HEK293 (cell line): ENCODE data around the gene MCIDAS.

Experiments
- CTCF ChIA-PET: fragments of 350-600 bp; formaldehyde crosslinking; extraction: SDS; loops from one replicate; lab custom pipeline; 2021; ENCODE audit warnings: antibody characterized with exemption; lab: Yijun Ruan, JAX
- POLR2A ChIA-PET: fragments of 300-600 bp; formaldehyde crosslinking; extraction: SDS; loops from one replicate; lab custom pipeline; 2020; ENCODE audit warnings: antibody characterized with exemption, inconsistent platforms; lab: Yijun Ruan, JAX
- H3K27ac ChIP-seq: fragments of 200-500 bp; sonication (Bioruptor generic); 2 replicates; pipeline ENCODE4 v1.5.1; 2014; ENCODE audit warnings: low read depth, low read length, control low read depth, inconsistent platforms; ENCODE audit errors: extremely low read depth
- H3K36me3 ChIP-seq, 2 experiments: fragments of 200-500 bp in 1 of 2; sonication (Bioruptor generic) in 1 of 2; 1 replicate in 1 of 2; 2 replicates in 1 of 2; pipeline ENCODE4 v1.5.1; 2014 to 2017; ENCODE audit warnings: inconsistent platforms in 2 of 2, low read length in 2 of 2; ENCODE audit not compliant: control insufficient read depth in 2 of 2, insufficient read depth in 1 of 2
- H3K4me1 ChIP-seq: fragments of 200-500 bp; sonication (Bioruptor generic); 2 replicates; pipeline ENCODE4 v1.5.1; 2014; ENCODE audit warnings: mild to moderate bottlenecking, low read length, inconsistent platforms; ENCODE audit not compliant: control insufficient read depth, insufficient read depth
- H3K4me3 ChIP-seq: 2 replicates; pipeline ENCODE4 v1.5.1; 2011; ENCODE audit warnings: low read depth, mild to moderate bottlenecking, control low read depth, low read length, moderate library complexity
- H3K9me3 ChIP-seq: fragments of 200-500 bp; sonication (Bioruptor generic); 2 replicates; pipeline ENCODE4 v1.5.1; 2014; ENCODE audit warnings: low read depth, low read length, inconsistent platforms; ENCODE audit not compliant: control insufficient read depth, insufficient read depth
- GFI1B ChIP-seq: fragments of 450-650 bp; formaldehyde crosslinking; IDR thresholded peaks from 2 replicates; pipeline ENCODE4 v1.5.1; 2016; ENCODE audit warnings: missing biosample characterization, missing genetic modification characterization
- GLIS2 ChIP-seq: fragments of 450-650 bp; formaldehyde crosslinking; IDR thresholded peaks from 2 replicates; pipeline ENCODE4 v1.5.1; 2016; ENCODE audit warnings: missing biosample characterization, missing genetic modification characterization
- KLF16 ChIP-seq: fragments of 450-650 bp; formaldehyde crosslinking; IDR thresholded peaks from 2 replicates; pipeline ENCODE4 v1.5.1; 2017; ENCODE audit warnings: missing biosample characterization, missing genetic modification characterization
- KLF8 ChIP-seq: fragments of 450-650 bp; formaldehyde crosslinking; IDR thresholded peaks from 2 replicates; pipeline ENCODE4 v1.5.1; 2016; ENCODE audit warnings: missing biosample characterization, missing genetic modification characterization
- MYNN ChIP-seq: fragments of 450-650 bp; formaldehyde crosslinking; IDR thresholded peaks from 2 replicates; pipeline ENCODE4 v1.5.1; 2016; ENCODE audit warnings: missing biosample characterization, missing genetic modification characterization, borderline replicate concordance
- MZF1 ChIP-seq: fragments of 450-650 bp; formaldehyde crosslinking; IDR thresholded peaks from 2 replicates; pipeline ENCODE4 v1.5.1; 2017; ENCODE audit warnings: missing biosample characterization, missing genetic modification characterization, borderline replicate concordance
- OVOL3 ChIP-seq: fragments of 450-650 bp; formaldehyde crosslinking; IDR thresholded peaks from 2 replicates; pipeline ENCODE4 v1.5.1; 2016; ENCODE audit warnings: missing biosample characterization, missing genetic modification characterization
- PRDM10 ChIP-seq: fragments of 450-650 bp; formaldehyde crosslinking; IDR thresholded peaks from 2 replicates; pipeline ENCODE4 v1.5.1; 2016; ENCODE audit warnings: missing biosample characterization, missing genetic modification characterization
- SALL2 ChIP-seq: fragments of 450-650 bp; formaldehyde crosslinking; IDR thresholded peaks from 2 replicates; pipeline ENCODE4 v1.5.0; 2017; ENCODE audit warnings: missing biosample characterization, mild to moderate bottlenecking, missing genetic modification characterization, borderline replicate concordance
- SCRT2 ChIP-seq: fragments of 450-650 bp; formaldehyde crosslinking; IDR thresholded peaks from 2 replicates; pipeline ENCODE4 v1.5.1; 2016; ENCODE audit warnings: missing biosample characterization, missing genetic modification characterization
- SP7 ChIP-seq: fragments of 450-650 bp; formaldehyde crosslinking; IDR thresholded peaks from 2 replicates; pipeline ENCODE4 v1.5.1; 2016; ENCODE audit warnings: missing biosample characterization, missing genetic modification characterization
- YY1 ChIP-seq: fragments of 450-650 bp; formaldehyde crosslinking; IDR thresholded peaks from 2 replicates; pipeline ENCODE4 v1.5.1; 2018; ENCODE audit warnings: missing biosample characterization, missing genetic modification characterization
- ZBTB20 ChIP-seq: fragments of 450-650 bp; formaldehyde crosslinking; IDR thresholded peaks from 2 replicates; pipeline ENCODE4 v1.5.1; 2016; ENCODE audit warnings: missing biosample characterization, missing genetic modification characterization
- ZBTB8A ChIP-seq: fragments of 450-650 bp; formaldehyde crosslinking; IDR thresholded peaks from 2 replicates; pipeline ENCODE4 v1.5.1; 2016; ENCODE audit warnings: missing biosample characterization, missing genetic modification characterization
- ZIC2 ChIP-seq: fragments of 450-650 bp; formaldehyde crosslinking; IDR thresholded peaks from 2 replicates; pipeline ENCODE4 v1.5.1; 2016; ENCODE audit warnings: missing biosample characterization, missing genetic modification characterization
- ZNF23 ChIP-seq: fragments of 450-650 bp; formaldehyde crosslinking; IDR thresholded peaks from 2 replicates; pipeline ENCODE4 v1.5.1; 2016; ENCODE audit warnings: missing biosample characterization, missing genetic modification characterization, borderline replicate concordance
- ZNF248 ChIP-seq: fragments of 450-650 bp; formaldehyde crosslinking; IDR thresholded peaks from 2 replicates; pipeline ENCODE4 v1.5.1; 2017; ENCODE audit warnings: missing biosample characterization, missing genetic modification characterization
- ZNF354C ChIP-seq: fragments of 450-650 bp; formaldehyde crosslinking; IDR thresholded peaks from 2 replicates; pipeline ENCODE4 v1.5.1; 2016; ENCODE audit warnings: missing biosample characterization, missing genetic modification characterization, low read depth, borderline replicate concordance
- ZNF394 ChIP-seq: fragments of 450-650 bp; formaldehyde crosslinking; IDR thresholded peaks from 2 replicates; pipeline ENCODE4 v1.5.1; 2016; ENCODE audit warnings: missing biosample characterization, missing genetic modification characterization, mild to moderate bottlenecking, moderate library complexity, borderline replicate concordance
- ZNF404 ChIP-seq: fragments of 450-650 bp; formaldehyde crosslinking; IDR thresholded peaks from 2 replicates; pipeline ENCODE4 v1.5.1; 2017; ENCODE audit warnings: missing biosample characterization, missing genetic modification characterization
- ZNF513 ChIP-seq: fragments of 450-650 bp; IDR thresholded peaks from 2 replicates; pipeline ENCODE4 v1.5.1; 2018; ENCODE audit warnings: missing biosample characterization, missing genetic modification characterization
- ZNF561 ChIP-seq: fragments of 450-650 bp; IDR thresholded peaks from 2 replicates; pipeline ENCODE4 v1.5.1; 2018; ENCODE audit warnings: missing biosample characterization, missing genetic modification characterization, borderline replicate concordance
- ZNF585B ChIP-seq: fragments of 450-650 bp; formaldehyde crosslinking; IDR thresholded peaks from 2 replicates; pipeline ENCODE4 v1.5.1; 2016; ENCODE audit warnings: missing biosample characterization, missing genetic modification characterization
- ZNF624 ChIP-seq: fragments of 450-650 bp; formaldehyde crosslinking; IDR thresholded peaks from 2 replicates; pipeline ENCODE4 v1.5.1; 2017; ENCODE audit warnings: missing biosample characterization, missing genetic modification characterization
- ZNF664 ChIP-seq: fragments of 450-650 bp; formaldehyde crosslinking; IDR thresholded peaks from 2 replicates; pipeline ENCODE4 v1.5.1; 2016; ENCODE audit warnings: missing biosample characterization, missing genetic modification characterization
- ZNF670 ChIP-seq: fragments of 450-650 bp; formaldehyde crosslinking; IDR thresholded peaks from 2 replicates; pipeline ENCODE4 v1.5.1; 2016; ENCODE audit warnings: missing biosample characterization, missing genetic modification characterization, low read depth
- ZNF692 ChIP-seq: fragments of 450-650 bp; formaldehyde crosslinking; IDR thresholded peaks from 2 replicates; pipeline ENCODE4 v1.5.1; 2016; ENCODE audit warnings: missing biosample characterization, missing genetic modification characterization
- ZNF768 ChIP-seq: fragments of 450-650 bp; formaldehyde crosslinking; IDR thresholded peaks from 2 replicates; pipeline ENCODE4 v1.5.1; 2018; ENCODE audit warnings: missing biosample characterization, mild to moderate bottlenecking, missing genetic modification characterization
- ZXDB ChIP-seq: fragments of 450-650 bp; formaldehyde crosslinking; IDR thresholded peaks from 2 replicates; pipeline ENCODE4 v1.5.1; 2016; ENCODE audit warnings: missing biosample characterization, missing genetic modification characterization
- TF ChIP-seq, protein P1 (sequence below): fragments of 450-650 bp; formaldehyde crosslinking; IDR thresholded peaks from 2 replicates; pipeline ENCODE4 v1.5.1; 2017; ENCODE audit warnings: missing biosample characterization, missing genetic modification characterization

Gene MCIDAS

GRCh38 chr5:55177078-55177477, 50.0 kb downstream of the MCIDAS start (continued):
- TF ChIP-seq ZNF585B (tag by site-specific recombination) (no peak), ZNF624 (no peak)

DNA sequence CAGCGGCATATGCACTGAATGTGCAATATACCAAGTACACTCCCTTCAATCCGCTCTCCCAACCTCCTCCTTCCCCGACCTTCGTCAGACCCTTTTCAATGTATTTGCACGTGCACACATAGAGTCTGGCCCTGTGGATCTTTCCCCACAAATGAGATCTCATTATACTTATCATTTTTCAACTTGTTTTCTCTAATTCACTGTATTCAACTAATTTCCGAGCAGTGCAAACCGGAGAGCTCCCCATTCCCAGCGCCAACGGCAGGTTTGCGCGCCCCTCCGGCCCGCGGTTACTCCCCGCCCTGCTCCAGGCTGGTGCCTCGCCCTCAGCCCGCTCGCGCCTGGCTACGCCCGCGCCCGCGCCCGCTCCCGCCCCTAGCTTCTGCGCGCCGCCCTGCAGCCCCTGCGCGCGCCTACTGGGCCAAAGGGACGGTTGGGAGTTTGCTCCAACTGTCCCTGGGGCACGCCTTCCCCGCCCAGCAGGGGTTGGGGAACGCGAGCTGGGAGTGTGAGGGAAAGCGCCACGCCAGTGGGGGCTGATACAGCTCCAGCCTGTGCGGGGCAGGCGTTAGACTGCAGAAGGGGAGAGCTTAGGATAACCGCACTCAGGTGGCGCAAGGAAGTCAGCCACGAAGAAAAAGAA, 50.8 kb downstream of the MCIDAS start:
- ChIA-PET CTCF (interaction anchor here (0.6 to 2.8 kb wide), 13 partner anchors 11 to 663 kb away, joined by 3 to 29 read pairs (median 3); partner anchors contain the start of gene GPX8), POLR2A (interaction anchor here (0.5 to 1.6 kb wide), 7 partner anchors 13 to 132 kb away, joined by 3 to 7 read pairs (median 4); partner anchors contain the start of genes CCNO, DHX29, GPX8 and MTREX)
- peak overlapping the region; percentile 24 for H3K4me3 ChIP-seq
- TF ChIP-seq KLF8 (tag by site-specific recombination) (peak; percentile 87; the same call in 1 of the 2 replicates), GFI1B (no peak), YY1 (tag by site-specific recombination) (no peak), PRDM10 (peak; percentile 67), SALL2 (tag by site-specific recombination) (no peak), ZNF664 (tag by site-specific recombination) (no peak), ZNF354C (no peak), SCRT2 (tag by site-specific recombination) (no peak), ZBTB8A (tag by site-specific recombination) (peak; percentile 100), ZXDB (peak; percentile 98), ZNF561 (tag by site-specific recombination) (peak; percentile 97), MZF1 (tag by site-specific recombination) (peak; percentile 80), OVOL3 (tag by site-specific recombination) (no peak), ZNF394 (tag by site-specific recombination) (no peak), MYNN (tag by site-specific recombination) (no peak), ZNF404 (no peak), ZIC2 (tag by site-specific recombination) (peak; percentile 84), ZNF692 (tag by site-specific recombination) (peak; percentile 58; the same call in 1 of the 2 replicates), KLF16 (tag by site-specific recombination) (no peak), ZNF670 (no peak), ZNF23 (no peak), ZNF248 (tag by site-specific recombination) (no peak), SP7 (tag by site-specific recombination) (peak; percentile 73), GLIS2 (tag by site-specific recombination) (peak; percentile 79), ZBTB20 (peak; percentile 80), ZNF768 (tag by site-specific recombination) (no peak), ZNF513 (tag by site-specific recombination) (no peak)
- TF ChIP-seq, protein P1, sequence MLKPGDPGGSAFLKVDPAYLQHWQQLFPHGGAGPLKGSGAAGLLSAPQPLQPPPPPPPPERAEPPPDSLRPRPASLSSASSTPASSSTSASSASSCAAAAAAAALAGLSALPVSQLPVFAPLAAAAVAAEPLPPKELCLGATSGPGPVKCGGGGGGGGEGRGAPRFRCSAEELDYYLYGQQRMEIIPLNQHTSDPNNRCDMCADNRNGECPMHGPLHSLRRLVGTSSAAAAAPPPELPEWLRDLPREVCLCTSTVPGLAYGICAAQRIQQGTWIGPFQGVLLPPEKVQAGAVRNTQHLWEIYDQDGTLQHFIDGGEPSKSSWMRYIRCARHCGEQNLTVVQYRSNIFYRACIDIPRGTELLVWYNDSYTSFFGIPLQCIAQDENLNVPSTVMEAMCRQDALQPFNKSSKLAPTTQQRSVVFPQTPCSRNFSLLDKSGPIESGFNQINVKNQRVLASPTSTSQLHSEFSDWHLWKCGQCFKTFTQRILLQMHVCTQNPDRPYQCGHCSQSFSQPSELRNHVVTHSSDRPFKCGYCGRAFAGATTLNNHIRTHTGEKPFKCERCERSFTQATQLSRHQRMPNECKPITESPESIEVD (tag by site-specific recombination) = no peak

More for the DNA sequence above, 50.8 kb downstream of the MCIDAS start:
- Histone ChIP-seq H3K4me1 (no peaks in the 10 kb centered on the region; the same call in 1 of the 2 replicates), H3K27ac (peak overlapping the region; percentile 25; the same call in 1 of the 2 replicates), H3K9me3 (no peaks in the 10 kb centered on the region), H3K36me3 (no peaks in the 10 kb centered on the region)
